Endometrium (tissue), 2 donors: ENCODE measurements around the gene AP1AR.
A peak's percentile ranks its signal among the peaks of the same experiment; 100 is the strongest.

Source experiments
- FAIRE-seq: peaks from 2 replicates; lab custom pipeline; 2012; peaks lifted over from hg19 to GRCh38; lab: Jason Lieb, UNC
- donor health status: control.
- donor health status: control.

Gene AP1AR

GRCh38 chr4:112222219-112222955 is 9.2 kb upstream of the AP1AR start:
- no peak for FAIRE-seq

GRCh38 chr4:112225157-112225556 is 6.4 kb upstream of the AP1AR start:
- no peak for FAIRE-seq

GRCh38 chr4:112230879-112231778 is 458 bp upstream of the AP1AR start:
- peak; percentile 91 for FAIRE-seq

- peak; percentile 88 for FAIRE-seq
Observed at GRCh38 chr4:112234952-112235609, 3.5 kb downstream of the AP1AR start.

- FAIRE-seq, result no peak
Observed at GRCh38 chr4:112236040-112236439, 4.5 kb downstream of the AP1AR start.

GRCh38 chr4:112238833-112239232 is 7.2 kb downstream of the AP1AR start:
- no peak for FAIRE-seq

GRCh38 chr4:112245383-112245782 is 13.8 kb downstream of the AP1AR start:
- FAIRE-seq, result no peak

- no peak for FAIRE-seq
Observed at GRCh38 chr4:112247021-112247420, 15.4 kb downstream of the AP1AR start.

- FAIRE-seq, result no peak
Observed at GRCh38 chr4:112251019-112251643, 19.5 kb downstream of the AP1AR start.

GRCh38 chr4:112252234-112252633 is 20.6 kb downstream of the AP1AR start:
- FAIRE-seq, result no peak

- FAIRE-seq, result no peak
Observed at GRCh38 chr4:112253382-112254000, 21.9 kb downstream of the AP1AR start.

GRCh38 chr4:112257098-112257497 is 25.5 kb downstream of the AP1AR start:
- FAIRE-seq, result no peak

- peak; percentile 41 for FAIRE-seq
Observed at GRCh38 chr4:112266823-112267222, 35.2 kb downstream of the AP1AR start.

- no peak for FAIRE-seq
Observed at GRCh38 chr4:112270051-112270450, 38.5 kb downstream of the AP1AR start.

- no peak for FAIRE-seq
Observed at GRCh38 chr4:112270640-112271421, 39.2 kb downstream of the AP1AR start.

- no peak for FAIRE-seq
Observed at GRCh38 chr4:112272292-112272691, 40.7 kb downstream of the AP1AR start.

- FAIRE-seq, result no peak
Observed at GRCh38 chr4:112274959-112275358, 43.4 kb downstream of the AP1AR start.

- no peak for FAIRE-seq
Observed at GRCh38 chr4:112276113-112276512, 44.5 kb downstream of the AP1AR start.

GRCh38 chr4:112277220-112277619 is 45.6 kb downstream of the AP1AR start:
- no peak for FAIRE-seq

- FAIRE-seq, result no peak
Observed at GRCh38 chr4:112277705-112278448, 46.3 kb downstream of the AP1AR start.
